Ovary (tissue), 3 donors: ENCODE data around the gene EHBP1.

ENCODE experiments used
- EP300 ChIP-seq: sonication (generic); formaldehyde crosslinking; IDR thresholded peaks from one replicate; pipeline ENCODE4 v1.6.1; 2017; ENCODE audit warnings: antibody characterized with exemption
- POLR2A ChIP-seq: fragments of 450-650 bp; IDR thresholded peaks from one replicate; pipeline ENCODE4 v1.6.1; 2017; ENCODE audit warnings: antibody characterized with exemption, mild to moderate bottlenecking, moderate library complexity
- TF ChIP-seq, protein P1 (sequence below), 3 donors: fragments of 450-650 bp in 2 of 3; fragments of 200-600 bp in 1 of 3; IDR thresholded peaks; one replicate each; pipeline versions ENCODE4 v1.5.1 to v1.8.0; 2016 to 2022; ENCODE audit warnings: antibody characterized with exemption in 3 of 3, mild to moderate bottlenecking in 1 of 3
- donor health status: DM: no; HTN: no; CAD: no.

DNA sequence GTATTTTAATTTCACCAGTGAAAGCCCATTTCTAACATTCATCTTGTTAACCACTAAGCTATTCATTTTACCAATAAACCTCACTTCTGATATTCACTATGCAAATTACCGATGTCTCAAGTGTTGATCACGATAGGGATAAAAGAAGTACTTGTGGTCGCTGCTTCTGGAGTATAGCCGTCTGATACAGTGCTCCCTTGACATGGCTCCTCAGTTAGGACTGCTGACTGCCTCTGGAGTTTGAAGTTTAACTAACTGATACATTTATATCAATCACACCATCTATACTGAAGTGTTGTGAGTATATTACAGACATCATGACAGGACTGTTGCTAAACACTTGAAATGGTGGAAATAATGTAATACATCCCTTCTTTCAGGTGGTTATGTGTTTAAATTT lies 95.6 kb downstream of the EHBP1 start:
- TF ChIP-seq, protein P1, sequence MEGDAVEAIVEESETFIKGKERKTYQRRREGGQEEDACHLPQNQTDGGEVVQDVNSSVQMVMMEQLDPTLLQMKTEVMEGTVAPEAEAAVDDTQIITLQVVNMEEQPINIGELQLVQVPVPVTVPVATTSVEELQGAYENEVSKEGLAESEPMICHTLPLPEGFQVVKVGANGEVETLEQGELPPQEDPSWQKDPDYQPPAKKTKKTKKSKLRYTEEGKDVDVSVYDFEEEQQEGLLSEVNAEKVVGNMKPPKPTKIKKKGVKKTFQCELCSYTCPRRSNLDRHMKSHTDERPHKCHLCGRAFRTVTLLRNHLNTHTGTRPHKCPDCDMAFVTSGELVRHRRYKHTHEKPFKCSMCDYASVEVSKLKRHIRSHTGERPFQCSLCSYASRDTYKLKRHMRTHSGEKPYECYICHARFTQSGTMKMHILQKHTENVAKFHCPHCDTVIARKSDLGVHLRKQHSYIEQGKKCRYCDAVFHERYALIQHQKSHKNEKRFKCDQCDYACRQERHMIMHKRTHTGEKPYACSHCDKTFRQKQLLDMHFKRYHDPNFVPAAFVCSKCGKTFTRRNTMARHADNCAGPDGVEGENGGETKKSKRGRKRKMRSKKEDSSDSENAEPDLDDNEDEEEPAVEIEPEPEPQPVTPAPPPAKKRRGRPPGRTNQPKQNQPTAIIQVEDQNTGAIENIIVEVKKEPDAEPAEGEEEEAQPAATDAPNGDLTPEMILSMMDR (IDR thresholded peaks at IDR 0.05): no peak
- TF ChIP-seq POLR2A (no peak), EP300 (no peak)
